Uterus (tissue), 4 donors: ENCODE data around the gene PLPPR4. TPM values are rescaled to one million over a fixed set of nuclear protein-coding genes. Genes with fewer than 3 reads are reported as not detected.

Experiments
- DNase-seq, 2 donors: peaks; one replicate each; pipeline ENCODE4 v3.0.0-alpha.2; 2019 to 2020
- H3K27ac ChIP-seq, 2 donors: fragments of 200-600 bp; sonication (generic); 1 replicate in 1 of 2; 2 replicates in 1 of 2; pipeline ENCODE4 v1.5.1; 2016 to 2018
- H3K27me3 ChIP-seq, 2 donors: fragments of 200-600 bp; sonication (generic); one replicate each; pipeline ENCODE4 v1.5.1; 2018 to 2019; ENCODE audit warnings: control low read depth in 1 of 2
- H3K36me3 ChIP-seq, 2 donors: fragments of 200-600 bp; sonication (generic); one replicate each; pipeline ENCODE4 v1.5.1; 2019; ENCODE audit warnings: control low read depth in 1 of 2
- H3K4me1 ChIP-seq, 2 donors: fragments of 200-600 bp; sonication (generic); one replicate each; pipeline ENCODE4 v1.5.1; 2018 to 2019; ENCODE audit warnings: control low read depth in 1 of 2
- H3K4me3 ChIP-seq, 2 donors: fragments of 200-600 bp; sonication (generic); 1 replicate in 1 of 2; 2 replicates in 1 of 2; pipeline ENCODE4 v1.5.1; 2018 to 2019; ENCODE audit warnings: mild to moderate bottlenecking in 1 of 2
- H3K9me3 ChIP-seq, 2 donors: fragments of 200-600 bp; sonication (generic); one replicate each; pipeline ENCODE4 v1.5.1; 2019; ENCODE audit warnings: control low read depth in 1 of 2
- POLR2A ChIP-seq, 2 donors: fragments of 450-650 bp; IDR thresholded peaks; one replicate each; pipeline ENCODE4 v1.6.1; 2016; ENCODE audit warnings: antibody characterized with exemption in 2 of 2, mild to moderate bottlenecking in 1 of 2, moderate library complexity in 1 of 2
- intact Hi-C: fragments of 100-400 bp; cut with DNase I; formaldehyde crosslinking; loops from one replicate; pipeline ENCODE4 v1.15.1; 2023; ENCODE audit warnings: low total_unique reads
- total RNA-seq, 4 donors: library from RNA; depleted of rRNA in 3 of 4; stranded (reverse); fragments of >200 nt in 3 of 4; gene quantifications; one replicate each; pipeline versions ENCODE4 v1.1.0 to v1.2.4, GENCODE V29; 2014 to 2023
- TF ChIP-seq, protein P1 (sequence below), 4 experiments: fragments of 200-600 bp in 2 of 4; fragments of 450-650 bp in 2 of 4; sonication (generic) in 2 of 4; IDR thresholded peaks; one replicate each; pipeline ENCODE4 v1.5.1; 2016 to 2019; ENCODE audit warnings: antibody characterized with exemption in 4 of 4, mild to moderate bottlenecking in 2 of 4, moderate library complexity in 1 of 4
- donor health status: DM: yes; HTN: yes; CAD: no.

The PLPPR4 gene
- total RNA-seq, 4 donors from 2014 or later, result under 0.01 to 9.6 (median 1.2) TPM; not detected in 1

DNA sequence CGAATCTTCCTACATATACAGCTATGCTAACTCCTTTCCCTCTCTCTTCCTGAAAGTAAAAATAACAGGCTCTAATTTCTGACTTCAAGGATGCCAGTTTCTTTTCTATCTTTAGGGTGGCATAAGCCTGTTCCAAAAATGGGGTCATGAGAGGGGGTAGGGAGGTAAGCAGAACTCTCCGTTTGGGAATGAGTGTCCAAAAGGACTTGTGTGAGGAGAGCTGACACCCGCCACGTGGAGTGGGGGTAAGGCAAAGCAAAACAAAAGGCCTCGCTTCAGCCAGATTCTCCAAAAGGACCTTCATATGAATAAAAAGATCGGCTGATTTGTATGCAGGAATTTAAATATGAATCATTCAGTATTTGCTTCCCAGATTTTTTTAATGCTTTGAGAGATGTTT lies 28.6 kb downstream of the PLPPR4 start:
- no peak for DNase-seq
- Histone ChIP-seq H3K27me3 (no peaks in the 10 kb centered on the region), H3K4me3 (no peak overlapping the region), H3K36me3 (peaks cover 0 to 2% of the 10 kb centered on the region in 2 donors), H3K9me3 (no peaks in the 10 kb centered on the region), H3K4me1 (no peaks in the 10 kb centered on the region), H3K27ac (no peak overlapping the region)
- intact Hi-C loops, result no loop called here
- TF ChIP-seq, protein P1, sequence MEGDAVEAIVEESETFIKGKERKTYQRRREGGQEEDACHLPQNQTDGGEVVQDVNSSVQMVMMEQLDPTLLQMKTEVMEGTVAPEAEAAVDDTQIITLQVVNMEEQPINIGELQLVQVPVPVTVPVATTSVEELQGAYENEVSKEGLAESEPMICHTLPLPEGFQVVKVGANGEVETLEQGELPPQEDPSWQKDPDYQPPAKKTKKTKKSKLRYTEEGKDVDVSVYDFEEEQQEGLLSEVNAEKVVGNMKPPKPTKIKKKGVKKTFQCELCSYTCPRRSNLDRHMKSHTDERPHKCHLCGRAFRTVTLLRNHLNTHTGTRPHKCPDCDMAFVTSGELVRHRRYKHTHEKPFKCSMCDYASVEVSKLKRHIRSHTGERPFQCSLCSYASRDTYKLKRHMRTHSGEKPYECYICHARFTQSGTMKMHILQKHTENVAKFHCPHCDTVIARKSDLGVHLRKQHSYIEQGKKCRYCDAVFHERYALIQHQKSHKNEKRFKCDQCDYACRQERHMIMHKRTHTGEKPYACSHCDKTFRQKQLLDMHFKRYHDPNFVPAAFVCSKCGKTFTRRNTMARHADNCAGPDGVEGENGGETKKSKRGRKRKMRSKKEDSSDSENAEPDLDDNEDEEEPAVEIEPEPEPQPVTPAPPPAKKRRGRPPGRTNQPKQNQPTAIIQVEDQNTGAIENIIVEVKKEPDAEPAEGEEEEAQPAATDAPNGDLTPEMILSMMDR (IDR thresholded peaks at IDR 0.05), result no peak
- TF ChIP-seq POLR2A (IDR thresholded peaks at IDR 0.05), result no peak

DNA sequence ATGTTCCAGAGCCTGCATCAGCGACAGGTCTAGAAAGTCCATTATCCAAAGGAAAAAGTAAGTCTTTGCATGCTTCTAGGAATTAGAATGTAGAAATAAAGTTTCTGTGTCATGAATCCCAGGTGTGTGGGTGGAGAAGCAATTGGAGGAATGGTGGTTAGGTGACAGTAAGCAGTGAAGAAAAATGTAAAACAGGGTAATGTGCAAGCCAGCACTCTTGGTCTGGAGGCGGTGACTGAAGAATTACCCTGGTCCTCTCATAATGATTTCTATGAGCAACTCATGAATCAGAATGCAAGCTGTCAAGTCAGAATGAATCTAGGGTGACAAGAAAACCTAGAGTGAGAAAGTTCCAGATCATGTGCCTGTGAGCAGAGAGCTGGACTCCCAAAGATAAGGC lies 33.6 kb downstream of the PLPPR4 start:
- Histone ChIP-seq H3K9me3 (no peaks in the 10 kb centered on the region), H3K27me3 (no peaks in the 10 kb centered on the region), H3K36me3 (no peaks in the 10 kb centered on the region), H3K27ac (no peak overlapping the region), H3K4me1 (no peaks in the 10 kb centered on the region), H3K4me3 (no peak overlapping the region)
- TF ChIP-seq, protein P1 (IDR thresholded peaks at IDR 0.05), result no peak
- no peak for TF ChIP-seq POLR2A (IDR thresholded peaks at IDR 0.05)
- no peak for DNase-seq
- intact Hi-C loops, result no loop called here

DNA sequence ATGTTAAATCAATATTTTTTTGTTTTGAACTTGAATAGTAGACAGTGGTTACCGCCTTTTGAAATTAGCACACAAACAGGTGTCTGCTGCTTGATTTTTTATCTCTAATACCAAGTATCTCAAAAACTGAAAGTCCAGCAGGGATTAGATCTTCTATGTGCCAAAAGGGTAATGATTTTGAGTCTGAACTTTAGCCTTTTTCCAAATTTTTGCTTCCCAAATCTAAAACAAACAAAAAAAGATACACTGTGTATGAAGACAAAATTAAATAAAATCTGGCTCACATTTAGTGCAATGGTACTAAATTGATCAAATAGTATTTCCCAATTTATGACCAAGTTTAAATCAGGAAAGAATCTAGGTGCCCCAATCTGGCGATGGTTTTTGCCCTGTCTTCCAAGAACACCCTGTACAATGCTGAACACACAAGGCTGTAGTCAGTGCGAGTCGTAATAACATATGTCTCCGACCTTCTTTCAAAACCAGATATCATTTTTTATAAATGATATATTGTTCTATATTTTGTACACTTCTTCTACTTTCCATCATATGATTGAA lies 40.5 kb downstream of the PLPPR4 start:
- TF ChIP-seq, protein P1 (IDR thresholded peaks at IDR 0.05), result no peak
- no peak for TF ChIP-seq POLR2A (IDR thresholded peaks at IDR 0.05)
- H3K27me3 ChIP-seq, result no peaks in the 10 kb centered on the region
- DNase-seq, result no peak
- H3K36me3 ChIP-seq, result no peaks in the 10 kb centered on the region
- no peak overlapping the region for H3K27ac ChIP-seq
- H3K4me3 ChIP-seq, result no peak overlapping the region
- intact Hi-C loops, result no loop called here
- H3K9me3 ChIP-seq, result no peaks in the 10 kb centered on the region
- H3K4me1 ChIP-seq, result no peaks in the 10 kb centered on the region

DNA sequence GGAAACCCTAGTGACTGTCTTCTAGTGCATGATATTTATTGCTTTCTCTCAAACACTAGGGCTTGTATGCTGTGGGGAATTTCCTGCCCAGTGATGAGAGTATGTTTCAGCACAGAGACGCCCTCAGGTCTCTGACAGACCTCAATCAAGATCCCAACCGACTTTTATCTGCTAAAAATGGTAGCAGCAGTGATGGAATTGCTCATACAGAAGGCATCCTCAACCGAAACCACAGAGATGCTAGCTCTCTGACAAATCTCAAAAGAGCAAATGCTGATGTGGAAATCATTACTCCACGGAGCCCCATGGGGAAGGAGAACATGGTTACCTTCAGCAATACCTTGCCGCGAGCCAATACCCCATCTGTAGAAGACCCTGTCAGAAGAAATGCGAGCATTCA lies 41.3 kb downstream of the PLPPR4 start:
- intact Hi-C loops, result no loop called here
- no peaks in the 10 kb centered on the region for H3K36me3 ChIP-seq
- H3K27me3 ChIP-seq, result no peaks in the 10 kb centered on the region
- no peaks in the 10 kb centered on the region for H3K4me1 ChIP-seq
- H3K27ac ChIP-seq, result no peak overlapping the region
- no peak for TF ChIP-seq POLR2A (IDR thresholded peaks at IDR 0.05)
- TF ChIP-seq, protein P1 (IDR thresholded peaks at IDR 0.05), result no peak
- H3K4me3 ChIP-seq, result no peak overlapping the region
- DNase-seq, result no peak
- no peaks in the 10 kb centered on the region for H3K9me3 ChIP-seq

DNA sequence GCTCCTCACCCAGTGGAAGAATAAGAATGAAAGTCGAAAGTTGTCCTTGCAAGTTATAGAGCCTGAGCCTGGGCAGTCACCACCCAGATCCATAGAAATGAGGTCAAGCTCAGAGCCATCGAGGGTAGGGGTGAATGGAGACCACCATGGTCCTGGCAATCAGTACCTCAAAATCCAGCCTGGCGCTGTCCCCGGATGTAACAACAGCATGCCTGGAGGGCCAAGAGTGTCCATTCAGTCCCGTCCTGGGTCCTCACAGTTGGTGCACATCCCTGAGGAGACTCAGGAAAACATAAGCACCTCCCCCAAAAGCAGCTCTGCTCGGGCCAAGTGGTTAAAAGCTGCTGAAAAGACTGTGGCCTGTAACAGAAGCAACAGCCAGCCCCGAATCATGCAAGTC lies 41.8 kb downstream of the PLPPR4 start:
- TF ChIP-seq, protein P1 (IDR thresholded peaks at IDR 0.05), result no peak
- TF ChIP-seq POLR2A (IDR thresholded peaks at IDR 0.05), result no peak
- Histone ChIP-seq H3K9me3 (no peaks in the 10 kb centered on the region), H3K4me1 (no peaks in the 10 kb centered on the region), H3K27me3 (no peaks in the 10 kb centered on the region), H3K4me3 (no peak overlapping the region), H3K36me3 (no peaks in the 10 kb centered on the region), H3K27ac (no peak overlapping the region)
- DNase-seq, result no peak
- intact Hi-C loops, result no loop called here
